Esophagus squamous epithelium (tissue), 4 donors: ENCODE data around the gene KRT13.

Experiments
- CTCF ChIP-seq, 6 experiments: fragments of 450-650 bp in 4 of 6; fragments of 200-600 bp in 2 of 6; sonication (generic) in 2 of 6; IDR thresholded peaks; one replicate each; pipeline ENCODE4 v1.5.1; 2016 to 2019; ENCODE audit warnings: antibody characterized with exemption in 6 of 6, mild to moderate bottlenecking in 4 of 6, moderate library complexity in 4 of 6
- POLR2A ChIP-seq, 4 donors: fragments of 450-650 bp; IDR thresholded peaks; one replicate each; pipeline ENCODE4 v1.6.1; 2017; ENCODE audit warnings: antibody characterized with exemption in 4 of 4, mild to moderate bottlenecking in 4 of 4, moderate library complexity in 3 of 4

- TF ChIP-seq CTCF (IDR thresholded peaks at IDR 0.05) = no peak
- no peak for TF ChIP-seq POLR2A (IDR thresholded peaks at IDR 0.05)
These were observed 676 bp upstream of the KRT13 start for GRCh38 chr17:41505809-41506767.
